ENCODE results near the gene TRIAP1. TPM values are rescaled to one million over a fixed set of nuclear protein-coding genes. Genes with fewer than 3 reads are reported as not detected.
A peak's percentile ranks its signal among the peaks of the same experiment; 100 is the strongest.

Gene TRIAP1
- total RNA-seq, 5 donors from 2014 or later (not counting 1 experiment from before 2014, with no cell fraction given) = 15.9 to 24.0 (median 21.5) TPM

GRCh38 chr12:120439646-120440247 lies 6.4 kb downstream of the TRIAP1 start:
- WGBS (ENCODE audit: insufficient coverage) = 0% methylated on average over 3 of the region's 6 CpGs
- H3K9me3 Mint-ChIP-seq = no peaks in the 10 kb centered on the region
- H3K27me3 Mint-ChIP-seq = no peaks in the 10 kb centered on the region
- H3K4me3 ChIP-seq (ENCODE audit: control insufficient read depth in 1 of 2, extremely low read depth in 1 of 2, low read length in 1 of 2) = no peak overlapping the region
- no peaks in the 10 kb centered on the region for H3K9me3 ChIP-seq
- H3K27ac Mint-ChIP-seq = peak overlapping the region in 1 of 2 donors; percentile 28
- H3K4me1 Mint-ChIP-seq = peaks cover 29 to 39% (median 33%) of the 10 kb centered on the region in 3 donors
- H3K4me1 ChIP-seq (ENCODE audit: control insufficient read depth in 1 of 2, extremely low read depth in 1 of 2, insufficient read depth in 2 of 2, low read length in 2 of 2) = peaks cover 20 to 26% of the 10 kb centered on the region in 2 experiments
- CTCF ChIA-PET = interaction anchor here in 1 of 2 donors (0.9 to 1.4 kb wide), 5 partner anchors 12 to 142 kb away, joined by 3 to 6 read pairs (median 4); partner anchors contain the start of gene POP5
- POLR2A ChIA-PET = interaction anchor here (0.6 to 1.0 kb wide), 3 partner anchors 25 to 1611 kb away, joined by 3 to 4 read pairs (median 4); no protein-coding TSS in a partner anchor
- ATAC-seq (replicated peaks in 1 of 4) (peak; percentile 30 to 44 (median 36)), DNase-seq (peak; percentile 46 to 91 (median 72))
- H3K27ac ChIP-seq (ENCODE audit: low read length) = peak overlapping the region; percentile 49
- H3K36me3 ChIP-seq (ENCODE audit: control insufficient read depth in 2 of 2, extremely low read depth in 1 of 2, insufficient read depth in 1 of 2, low read length in 1 of 2) = peaks cover 2 to 30% of the 10 kb centered on the region in 2 donors
- H3K4me3 Mint-ChIP-seq = peak overlapping the region in 2 of 3 donors; percentile 60 to 86
- H3K36me3 Mint-ChIP-seq = peaks cover 17% of the 10 kb centered on the region
- H3K27me3 ChIP-seq (replicated peaks in 1 of 2; ENCODE audit: control insufficient read depth in 2 of 2, extremely low read depth in 1 of 2, insufficient read depth in 2 of 2, low read length in 1 of 2) = no peaks in the 10 kb centered on the region

GRCh38 chr12:120438495-120439198 lies 7.5 kb downstream of the TRIAP1 start:
- peaks cover 20 to 26% of the 10 kb centered on the region in 2 experiments for H3K4me1 ChIP-seq (ENCODE audit: control insufficient read depth in 1 of 2, extremely low read depth in 1 of 2, insufficient read depth in 2 of 2, low read length in 2 of 2)
- H3K4me3 Mint-ChIP-seq = peak overlapping the region; percentile 86 to 95 (median 94)
- peaks cover 29 to 30% (median 29%) of the 10 kb centered on the region in 3 donors for H3K4me1 Mint-ChIP-seq
- peak overlapping the region; percentile 79 for H3K27ac ChIP-seq (ENCODE audit: low read length)
- ChIA-PET POLR2A (interaction anchor here (0.6 kb wide), 3 partner anchors 13 to 122 kb away, joined by 3 read pairs; no protein-coding TSS in a partner anchor), CTCF (interaction anchor here (0.6 to 2.1 kb wide), 11 partner anchors 9 to 881 kb away, joined by 3 to 14 read pairs (median 4); partner anchors contain the start of genes COQ5 (in 1 of the 2), DYNLL1 (in 1 of the 2), SIRT4 (in 1 of the 2) and SRSF9 (in 1 of the 2))
- H3K9me3 Mint-ChIP-seq = no peaks in the 10 kb centered on the region
- H3K4me3 ChIP-seq (ENCODE audit: control insufficient read depth in 1 of 2, extremely low read depth in 1 of 2, low read length in 1 of 2) = peak overlapping the region; percentile 85 to 93
- no peaks in the 10 kb centered on the region for H3K9me3 ChIP-seq
- peak in 1 of 4 experiments; percentile 0 for ATAC-seq (replicated peaks in 1 of 4)
- H3K36me3 Mint-ChIP-seq = peaks cover 9% of the 10 kb centered on the region
- peaks cover 2 to 25% of the 10 kb centered on the region in 2 donors for H3K36me3 ChIP-seq (ENCODE audit: control insufficient read depth in 2 of 2, extremely low read depth in 1 of 2, insufficient read depth in 1 of 2, low read length in 1 of 2)
- WGBS (ENCODE audit: insufficient coverage) = 35% methylated on average over 13 of the region's 17 CpGs
- no peaks in the 10 kb centered on the region for H3K27me3 Mint-ChIP-seq
- no peak for DNase-seq
- peak overlapping the region; percentile 92 to 94 for H3K27ac Mint-ChIP-seq
- H3K27me3 ChIP-seq (replicated peaks in 1 of 2; ENCODE audit: control insufficient read depth in 2 of 2, extremely low read depth in 1 of 2, insufficient read depth in 2 of 2, low read length in 1 of 2) = no peaks in the 10 kb centered on the region

GRCh38 chr12:120437735-120438494 lies 8.3 kb downstream of the TRIAP1 start, which contains the start of gene COX6A1:
Gene COX6A1, plus strand, starts transcription at chr12:120438113. Its CDS starts 14 bp downstream, at chr12:120438127.
- Histone ChIP-seq H3K9me3 (no peaks in the 10 kb centered on the region), H3K27ac (ENCODE audit: low read length) (peak within 1 kb of the TSS; percentile 79), H3K27me3 (replicated peaks in 1 of 2; ENCODE audit: control insufficient read depth in 2 of 2, extremely low read depth in 1 of 2, insufficient read depth in 2 of 2, low read length in 1 of 2) (peaks cover 0 to 5% of the 10 kb centered on the region in 2 experiments), H3K4me3 (ENCODE audit: control insufficient read depth in 1 of 2, extremely low read depth in 1 of 2, low read length in 1 of 2) (peak within 1 kb of the TSS; percentile 85 to 93), H3K36me3 (ENCODE audit: control insufficient read depth in 2 of 2, extremely low read depth in 1 of 2, insufficient read depth in 1 of 2, low read length in 1 of 2) (peaks cover 2 to 20% of the 10 kb centered on the region in 2 donors), H3K4me1 (ENCODE audit: control insufficient read depth in 1 of 2, extremely low read depth in 1 of 2, insufficient read depth in 2 of 2, low read length in 2 of 2) (peaks cover 20 to 26% of the 10 kb centered on the region in 2 experiments)
- H3K36me3 Mint-ChIP-seq = peaks cover 6% of the 10 kb centered on the region
- ChIA-PET POLR2A (interaction anchor here in 1 of 2 donors (0.5 to 0.8 kb wide), 4 partner anchors 58 to 1211 kb away, joined by 3 to 4 read pairs (median 3); partner anchors contain the start of gene COQ5), CTCF (interaction anchor here (0.6 to 2.1 kb wide), 10 partner anchors 10 to 272 kb away, joined by 3 to 14 read pairs (median 4); partner anchors contain the start of genes COQ5 (in 1 of the 2), DYNLL1 (in 1 of the 2), POP5 (in 1 of the 2) and SIRT4 (in 1 of the 2))
- H3K9me3 Mint-ChIP-seq = no peaks in the 10 kb centered on the region
- H3K27ac Mint-ChIP-seq = peak within 1 kb of the TSS; percentile 92 to 94
- peak; percentile 95 to 98 (median 97) for ATAC-seq (replicated peaks in 1 of 4)
- DNase-seq = peak; percentile 87 to 100 (median 97)
- H3K4me3 Mint-ChIP-seq = peak within 1 kb of the TSS; percentile 86 to 95 (median 94)
- peaks cover 29 to 30% (median 29%) of the 10 kb centered on the region in 3 donors for H3K4me1 Mint-ChIP-seq
- H3K27me3 Mint-ChIP-seq = peaks cover 0 to 3% of the 10 kb centered on the region in 2 donors
- 0% methylated on average over 55 of the region's 59 CpGs for WGBS (ENCODE audit: insufficient coverage)

GRCh38 chr12:120432772-120433525 lies 13.2 kb downstream of the TRIAP1 start:
- Histone ChIP-seq H3K4me1 (ENCODE audit: control insufficient read depth in 1 of 2, extremely low read depth in 1 of 2, insufficient read depth in 2 of 2, low read length in 2 of 2) (peaks cover 4 to 14% of the 10 kb centered on the region in 2 experiments), H3K4me3 (ENCODE audit: control insufficient read depth in 1 of 2, extremely low read depth in 1 of 2, low read length in 1 of 2) (no peak overlapping the region), H3K27me3 (replicated peaks in 1 of 2; ENCODE audit: control insufficient read depth in 2 of 2, extremely low read depth in 1 of 2, insufficient read depth in 2 of 2, low read length in 1 of 2) (peaks cover 2 to 32% of the 10 kb centered on the region in 2 experiments), H3K36me3 (ENCODE audit: control insufficient read depth in 2 of 2, extremely low read depth in 1 of 2, insufficient read depth in 1 of 2, low read length in 1 of 2) (no peaks in the 10 kb centered on the region), H3K27ac (ENCODE audit: low read length) (no peak overlapping the region), H3K9me3 (no peaks in the 10 kb centered on the region)
- Mint-ChIP-seq H3K9me3 (no peaks in the 10 kb centered on the region), H3K27ac (peak overlapping the region in 1 of 2 donors; percentile 28), H3K4me3 (no peak overlapping the region), H3K27me3 (peaks cover 0 to 8% of the 10 kb centered on the region in 2 donors), H3K36me3 (no peaks in the 10 kb centered on the region), H3K4me1 (peaks cover 9 to 14% (median 10%) of the 10 kb centered on the region in 3 donors)
- ChIA-PET POLR2A (no interaction called here), CTCF (no interaction called here)
- no peak for DNase-seq
- 74% methylated on average over 4 of the region's 10 CpGs for WGBS (ENCODE audit: insufficient coverage)
- no peak for ATAC-seq (replicated peaks in 1 of 4)

GRCh38 chr12:120429368-120429767 lies 16.8 kb downstream of the TRIAP1 start:
- peaks cover 2 to 35% of the 10 kb centered on the region in 2 experiments for H3K27me3 ChIP-seq (replicated peaks in 1 of 2; ENCODE audit: control insufficient read depth in 2 of 2, extremely low read depth in 1 of 2, insufficient read depth in 2 of 2, low read length in 1 of 2)
- H3K27ac ChIP-seq (ENCODE audit: low read length) = no peak overlapping the region
- ATAC-seq (replicated peaks in 1 of 4) (no peak), DNase-seq (no peak)
- H3K36me3 ChIP-seq (ENCODE audit: control insufficient read depth in 2 of 2, extremely low read depth in 1 of 2, insufficient read depth in 1 of 2, low read length in 1 of 2) = no peaks in the 10 kb centered on the region
- Mint-ChIP-seq H3K36me3 (no peaks in the 10 kb centered on the region), H3K27ac (no peak overlapping the region), H3K27me3 (peaks cover 0 to 8% of the 10 kb centered on the region in 2 donors), H3K4me3 (no peak overlapping the region), H3K4me1 (peaks cover 2 to 6% (median 3%) of the 10 kb centered on the region in 3 donors), H3K9me3 (no peaks in the 10 kb centered on the region)
- H3K9me3 ChIP-seq = no peaks in the 10 kb centered on the region
- CTCF ChIA-PET = interaction anchor here in 1 of 2 donors (0.9 kb wide), 1 partner anchor 74 kb away, joined by 4 read pairs; no protein-coding TSS in a partner anchor
- POLR2A ChIA-PET = interaction anchor here in 1 of 2 donors (0.7 kb wide), 1 partner anchor 152 kb away, joined by 3 read pairs; no protein-coding TSS in a partner anchor
- 77% methylated on average over 7 of the region's 7 CpGs for WGBS (ENCODE audit: insufficient coverage)
- H3K4me1 ChIP-seq (ENCODE audit: control insufficient read depth in 1 of 2, extremely low read depth in 1 of 2, insufficient read depth in 2 of 2, low read length in 2 of 2) = peaks cover 0 to 7% of the 10 kb centered on the region in 2 experiments
- H3K4me3 ChIP-seq (ENCODE audit: control insufficient read depth in 1 of 2, extremely low read depth in 1 of 2, low read length in 1 of 2) = no peak overlapping the region

All from T-cell (primary cell).